IMR-90 (cell line): ENCODE data around the gene MEPCE. TPM values are rescaled to one million over a fixed set of nuclear protein-coding genes. Genes with fewer than 3 reads are reported as not detected.
A peak's percentile ranks its signal among the peaks of the same experiment; 100 is the strongest.

Source experiments
- ATAC-seq: fragments of 200-7000 bp; cut with Tn5 transposase; 2 replicates; pipeline ENCODE4 v1.9.1; 2020; ENCODE audit warnings: low read depth, mild to moderate bottlenecking, moderate library complexity
- BruUV-seq: library from RNA; stranded (reverse); fragments of 400-500 nt; replicated peaks from 2 replicates; lab custom pipeline; 2021; lab: Mats Ljungman, UMichigan
- CTCF ChIA-PET: fragments of 300-600 bp; formaldehyde crosslinking; extraction: SDS; loops from one replicate; lab custom pipeline; 2021; ENCODE audit warnings: antibody characterized with exemption; lab: Yijun Ruan, JAX
- POLR2A ChIA-PET: fragments of 300-600 bp; sonication (Branson Sonifier 250); formaldehyde crosslinking; loops from one replicate; lab custom pipeline; 2022; ENCODE audit warnings: antibody characterized with exemption; ENCODE audit not compliant: unreplicated experiment; lab: Charles Lee
- DNase-seq: peaks from one replicate; pipeline ENCODE4 v3.0.0; 2013
- H2AFZ ChIP-seq: replicated peaks from 2 replicates; pipeline ENCODE3; 2013; ENCODE audit warnings: low read length, mild to moderate bottlenecking; ENCODE audit not compliant: poor library complexity
- H2AK5ac ChIP-seq: 2 replicates; pipeline ENCODE4 v1.6.1; 2013; ENCODE audit warnings: low read depth, low read length, inconsistent platforms
- H2AK9ac ChIP-seq: replicated peaks from 2 replicates; pipeline ENCODE3; 2013; ENCODE audit warnings: mild to moderate bottlenecking, low read depth, low read length, moderate library complexity; ENCODE audit not compliant: poor library complexity
- H2BK120ac ChIP-seq: 2 replicates; pipeline ENCODE4 v1.6.1; 2013; ENCODE audit warnings: low read depth, low read length, inconsistent platforms
- H2BK15ac ChIP-seq: 3 replicates; pipeline ENCODE4 v1.6.1; 2013; ENCODE audit warnings: low read depth, low read length, inconsistent platforms
- H2BK20ac ChIP-seq: 2 replicates; pipeline ENCODE4 v1.6.1; 2013; ENCODE audit warnings: low read depth, mild to moderate bottlenecking, inconsistent platforms, low read length, moderate library complexity
- H2BK5ac ChIP-seq: 2 replicates; pipeline ENCODE4 v1.6.1; 2013; ENCODE audit warnings: mild to moderate bottlenecking, low read depth, low read length, inconsistent platforms; ENCODE audit not compliant: poor library complexity, severe bottlenecking
- H3K14ac ChIP-seq: replicated peaks from 2 replicates; pipeline ENCODE4 v1.6.1; 2013; ENCODE audit warnings: low read depth, low read length, inconsistent platforms
- H3K18ac ChIP-seq: 2 replicates; pipeline ENCODE4 v1.6.1; 2013; ENCODE audit warnings: low read depth, low read length, control low read depth
- H3K23ac ChIP-seq: 2 replicates; pipeline ENCODE4 v1.6.1; 2013; ENCODE audit warnings: low read depth, low read length, inconsistent platforms
- H3K27ac ChIP-seq: 2 replicates; pipeline ENCODE4 v1.5.1; 2013; ENCODE audit warnings: mild to moderate bottlenecking, control low read depth, low read length; ENCODE audit not compliant: insufficient read depth
- H3K27me3 ChIP-seq: 2 replicates; pipeline ENCODE4 v1.6.1; 2013; ENCODE audit warnings: low read length; ENCODE audit not compliant: control insufficient read depth, insufficient read depth
- H3K36me3 ChIP-seq: 2 replicates; pipeline ENCODE4 v1.6.1; 2013; ENCODE audit warnings: low read length, mixed read lengths; ENCODE audit not compliant: control insufficient read depth, insufficient read depth
- H3K4ac ChIP-seq: 2 replicates; pipeline ENCODE4 v1.6.1; 2013; ENCODE audit warnings: low read depth, low read length, inconsistent platforms
- H3K4me1 ChIP-seq: 2 replicates; pipeline ENCODE4 v1.6.1; 2013; ENCODE audit warnings: low read length, mixed read lengths; ENCODE audit not compliant: control insufficient read depth, insufficient read depth
- H3K4me2 ChIP-seq: 2 replicates; pipeline ENCODE4 v1.6.1; 2013; ENCODE audit warnings: low read depth, mild to moderate bottlenecking, control low read depth, low read length, moderate library complexity
- H3K4me3 ChIP-seq: 2 replicates; pipeline ENCODE4 v1.5.1; 2013; ENCODE audit warnings: low read depth, mild to moderate bottlenecking, control low read depth, low read length, moderate library complexity; ENCODE audit not compliant: insufficient read depth
- H3K56ac ChIP-seq: 2 replicates; pipeline ENCODE4 v1.6.1; 2013; ENCODE audit warnings: low read length, inconsistent platforms; ENCODE audit not compliant: insufficient read depth; ENCODE audit errors: extremely low read depth
- H3K79me1 ChIP-seq, 2 experiments: 2 replicates each; pipeline ENCODE4 v1.6.1; 2013; ENCODE audit warnings: low read length in 2 of 2, inconsistent platforms in 1 of 2, low read depth in 1 of 2
- H3K9ac ChIP-seq: 2 replicates; pipeline ENCODE4 v1.6.1; 2013; ENCODE audit warnings: low read depth, low read length, control low read depth
- H3K9me1 ChIP-seq: 2 replicates; pipeline ENCODE4 v1.6.1; 2013; ENCODE audit warnings: low read length, inconsistent platforms; ENCODE audit not compliant: insufficient read depth
- H3K9me3 ChIP-seq: 2 replicates; pipeline ENCODE4 v1.6.1; 2013; ENCODE audit warnings: low read length; ENCODE audit not compliant: control insufficient read depth, insufficient read depth
- H4K20me1 ChIP-seq: 2 replicates; pipeline ENCODE4 v1.6.1; 2013; ENCODE audit warnings: low read length, inconsistent platforms; ENCODE audit not compliant: insufficient read depth
- H4K5ac ChIP-seq: 2 replicates; pipeline ENCODE4 v1.6.1; 2013; ENCODE audit warnings: mild to moderate bottlenecking, low read depth, low read length, control low read depth
- H4K8ac ChIP-seq, 2 experiments: 2 replicates each; pipeline ENCODE4 v1.6.1; 2013; ENCODE audit warnings: low read depth in 2 of 2, low read length in 2 of 2, control low read depth in 1 of 2, inconsistent platforms in 1 of 2
- H4K91ac ChIP-seq: 2 replicates; pipeline ENCODE4 v1.6.1; 2013; ENCODE audit warnings: low read depth, low read length, inconsistent platforms; ENCODE audit not compliant: insufficient read depth
- BHLHE40 ChIP-seq: fragments of 150-350 bp; IDR thresholded peaks from 2 replicates; pipeline ENCODE4 v1.6.1; 2016; ENCODE audit warnings: mild to moderate bottlenecking, low read depth, low read length
- CEBPB ChIP-seq: IDR thresholded peaks from 2 replicates; pipeline ENCODE4 v1.6.1; 2012; ENCODE audit warnings: low read depth, low read length, improper control_type of control experiment
- CHD1 ChIP-seq: IDR thresholded peaks from 2 replicates; pipeline ENCODE4 v1.6.1; 2012; ENCODE audit warnings: low read depth, low read length, improper control_type of control experiment
- FOS ChIP-seq: fragments of 150-350 bp; IDR thresholded peaks from 2 replicates; pipeline ENCODE4 v1.6.1; 2016; ENCODE audit warnings: low read depth, low read length
- MAFK ChIP-seq: IDR thresholded peaks from 2 replicates; pipeline ENCODE4 v1.6.1; 2012; ENCODE audit warnings: low read depth, low read length, improper control_type of control experiment
- MAZ ChIP-seq: IDR thresholded peaks from 2 replicates; pipeline ENCODE4 v1.6.1; 2012; ENCODE audit warnings: low read depth, mild to moderate bottlenecking, low read length, improper control_type of control experiment, moderate library complexity, borderline replicate concordance
- MXI1 ChIP-seq: IDR thresholded peaks from 2 replicates; pipeline ENCODE4 v1.6.1; 2012; ENCODE audit warnings: low read depth, mild to moderate bottlenecking, low read length, moderate library complexity, borderline replicate concordance
- NFE2L2 ChIP-seq: fragments of 150-350 bp; IDR thresholded peaks from 2 replicates; pipeline ENCODE4 v1.6.1; 2016; ENCODE audit warnings: low read depth, mild to moderate bottlenecking, low read length
- POLR2A ChIP-seq: IDR thresholded peaks from 2 replicates; pipeline ENCODE4 v1.6.1; 2012; ENCODE audit warnings: mild to moderate bottlenecking, low read depth, low read length
- RAD21 ChIP-seq: IDR thresholded peaks from 2 replicates; pipeline ENCODE4 v1.6.1; 2012; ENCODE audit warnings: low read length, improper control_type of control experiment
- RCOR1 ChIP-seq: IDR thresholded peaks from 2 replicates; pipeline ENCODE4 v1.6.1; 2012; ENCODE audit warnings: mild to moderate bottlenecking, low read length, improper control_type of control experiment; ENCODE audit not compliant: insufficient replicate concordance
- RFX5 ChIP-seq: IDR thresholded peaks from 2 replicates; pipeline ENCODE4 v1.8.0; 2012; ENCODE audit warnings: low read depth, mild to moderate bottlenecking, low read length, moderate library complexity
- SMC3 ChIP-seq: fragments of 150-350 bp; IDR thresholded peaks from 2 replicates; pipeline ENCODE4 v1.6.1; 2016; ENCODE audit warnings: low read depth, mild to moderate bottlenecking, antibody characterized with exemption, low read length, moderate library complexity
- USF2 ChIP-seq: fragments of 150-350 bp; IDR thresholded peaks from 2 replicates; pipeline ENCODE4 v1.6.1; 2017; ENCODE audit warnings: mild to moderate bottlenecking, antibody characterized with exemption, low read length, low read depth
- WGBS, 2 experiments: methylation state at CpG; one replicate each; pipeline versions ENCODE4 v1.1.5 to v1.1.7; 2013; ENCODE audit warnings: missing lambda C conversion rate in 2 of 2; ENCODE audit not compliant: insufficient read length in 1 of 2; ENCODE audit errors: extremely low coverage in 2 of 2; 5-methylcytosine and 5-hydroxymethylcytosine counted together
- dilution Hi-C: fragments of 300-500 bp; cut with HindIII; formaldehyde crosslinking; loops from one replicate; pipeline ENCODE4 v1.14.3; 2018; ENCODE audit warnings: low sequenced_read_pairs; ENCODE audit not compliant: unreplicated experiment
- in situ Hi-C: fragments of 300-500 bp; cut with MboI; formaldehyde crosslinking; loops from 3 replicates; pipeline ENCODE4 v1.14.3; 2019; ENCODE audit warnings: low sequenced_read_pairs, inconsistent platforms, mixed read lengths
- intact Hi-C: fragments of 100-400 bp; cut with micrococcal nuclease; formaldehyde crosslinking; loops from 2 replicates; pipeline ENCODE4 v1.10.0; 2022
- polyA plus RNA-seq, 3 experiments: library from polyadenylated mRNA; depleted of rRNA; stranded (reverse); fragments of >200 nt; gene quantifications; 2 replicates each; pipeline ENCODE4 v1.2.3, GENCODE V29; 2012; ENCODE audit warnings: low replicate concordance in 1 of 3
- total RNA-seq: library from RNA; depleted of rRNA; stranded (reverse); fragments of >200 nt; gene quantifications from 2 replicates; pipeline ENCODE4 v1.2.3, GENCODE V29; 2012

MEPCE gene
- total and polyA plus RNA-seq, 2 of the 4 experiments (the other 2 are of a cell fraction): 18.2 to 22.9 TPM

- TF ChIP-seq MAZ (peak; percentile 85; the same call in 1 of the 2 replicates), CHD1 (no peak)
These were observed 36.2 kb downstream of the MEPCE start (continued) for GRCh38 chr7:100465702-100466311.

- Histone ChIP-seq H2AFZ (no peak overlapping the region), H2AK9ac (peak overlapping the region; percentile 85), H2BK5ac (no peak overlapping the region), H4K20me1 (peaks cover 11% of the 10 kb centered on the region), H3K36me3 (peaks cover 29% of the 10 kb centered on the region; the same call in 1 of the 2 replicates), H4K91ac (no peak overlapping the region), H2AK5ac (peak overlapping the region; percentile 12; the same call in 1 of the 2 replicates), H3K9me3 (no peaks in the 10 kb centered on the region), H3K23ac (no peak overlapping the region), H3K14ac (no peak overlapping the region), H3K56ac (no peak overlapping the region), H3K18ac (no peak overlapping the region), H2BK15ac (no peak overlapping the region), H3K27me3 (no peaks in the 10 kb centered on the region), H3K4me3 (no peak overlapping the region), H3K9ac (no peak overlapping the region), H4K8ac (no peak overlapping the region), H3K9me1 (peaks cover 9% of the 10 kb centered on the region), H4K5ac (no peak overlapping the region), H3K27ac (no peak overlapping the region), H3K4me1 (peaks cover 12% of the 10 kb centered on the region), H2BK20ac (no peak overlapping the region), H3K4ac (no peak overlapping the region), H2BK120ac (no peak overlapping the region), H3K79me1 (peaks cover 2 to 24% of the 10 kb centered on the region in 2 experiments; a peak in 1 of 4 replicates), H3K4me2 (no peak overlapping the region)
- 86% methylated on average over 11 of the region's 32 CpGs; no CpG with 5 or more reads in 1 of the 2 experiments for WGBS, 2 experiments
- in situ Hi-C loops: loop anchor here (10.0 to 25.0 kb wide), 2 partner anchors 228 to 395 kb away; partner anchors contain the start of genes GIGYF1, SLC12A9 and TRIP6
- ChIA-PET POLR2A (no interaction called here), CTCF (no interaction called here)
- intact Hi-C loops: no loop called here
- DNase-seq (no peak), ATAC-seq (no peak)
- no TSS peak for BruUV-seq
- dilution Hi-C loops: no loop called here
- TF ChIP-seq FOS (no peak), POLR2A (no peak), CEBPB (no peak), CHD1 (no peak), RFX5 (no peak), MXI1 (no peak), MAFK (no peak), RCOR1 (no peak), MAZ (no peak), BHLHE40 (no peak), RAD21 (no peak), SMC3 (no peak), NFE2L2 (no peak), USF2 (no peak)
These were observed 37.3 kb downstream of the MEPCE start for GRCh38 chr7:100466653-100467605.
